MM.1S (cell line): ENCODE results near the gene SYNE3.

Experiments used
- CTCF ChIP-seq: fragments of 300-600 bp; sonication (generic); IDR thresholded peaks from 2 replicates; pipeline ENCODE4 v1.5.1; 2016; ENCODE audit warnings: antibody characterized with exemption, low read length, mixed read lengths
- EZH2 ChIP-seq: fragments of 300-600 bp; sonication (generic); optimal IDR thresholded peaks from 2 replicates; pipeline ENCODE3; 2017; ENCODE audit warnings: low read depth, mild to moderate bottlenecking, antibody characterized with exemption, low read length, mixed read lengths

GRCh38 chr14:95545515-95546168, 29.2 kb upstream of the SYNE3 start:
- TF ChIP-seq CTCF (no peak), EZH2 (no peak)
